H9 (cell line): ENCODE data around the gene FAM107A. TPM values are rescaled to one million over a fixed set of nuclear protein-coding genes. Genes with fewer than 3 reads are reported as not detected.

Source experiments
- DNase-seq: peaks from one replicate; pipeline ENCODE4 v3.0.0-alpha.2; 2017
- H2AFZ ChIP-seq: one replicate; pipeline ENCODE4 v1.6.1; 2013; ENCODE audit warnings: mild to moderate bottlenecking, low read length, control low read depth, moderate library complexity
- H2AK5ac ChIP-seq: 2 replicates; pipeline ENCODE4 v1.6.1; 2013; ENCODE audit warnings: low read length, control low read depth, mixed read lengths; ENCODE audit not compliant: insufficient read length
- H2BK120ac ChIP-seq: one replicate; pipeline ENCODE4 v1.6.1; 2013; ENCODE audit warnings: low read depth, mild to moderate bottlenecking, low read length, control low read depth, inconsistent platforms; ENCODE audit not compliant: poor library complexity, severe bottlenecking
- H2BK12ac ChIP-seq: 2 replicates; pipeline ENCODE4 v1.6.1; 2013; ENCODE audit warnings: low read length, control low read depth, mixed read lengths, low read depth; ENCODE audit not compliant: insufficient read length
- H2BK15ac ChIP-seq: 2 replicates; pipeline ENCODE4 v1.6.1; 2013; ENCODE audit warnings: low read depth, low read length, control low read depth
- H2BK20ac ChIP-seq: one replicate; pipeline ENCODE4 v1.6.1; 2013; ENCODE audit warnings: low read depth, mild to moderate bottlenecking, low read length, control low read depth, inconsistent platforms; ENCODE audit not compliant: poor library complexity, severe bottlenecking
- H2BK5ac ChIP-seq: 2 replicates; pipeline ENCODE4 v1.6.1; 2013; ENCODE audit warnings: low read length, control low read depth, mixed read lengths; ENCODE audit not compliant: insufficient read length
- H3K14ac ChIP-seq: 2 replicates; pipeline ENCODE4 v1.6.1; 2013; ENCODE audit warnings: low read length, control low read depth; ENCODE audit not compliant: insufficient read depth
- H3K18ac ChIP-seq: 2 replicates; pipeline ENCODE4 v1.6.1; 2013; ENCODE audit warnings: low read depth, mild to moderate bottlenecking, mixed read lengths, low read length, control low read depth; ENCODE audit not compliant: insufficient read length
- H3K23ac ChIP-seq: 2 replicates; pipeline ENCODE4 v1.6.1; 2013; ENCODE audit warnings: low read length, control low read depth, mixed read lengths, low read depth; ENCODE audit not compliant: insufficient read length
- H3K23me2 ChIP-seq: 2 replicates; pipeline ENCODE4 v1.6.1; 2013; ENCODE audit warnings: low read depth, mild to moderate bottlenecking, mixed read lengths, low read length, control low read depth; ENCODE audit not compliant: insufficient read length, poor library complexity, severe bottlenecking
- H3K27ac ChIP-seq: 2 replicates; pipeline ENCODE4 v1.5.1; 2013; ENCODE audit warnings: low read length, control low read depth, mixed read lengths, low read depth; ENCODE audit not compliant: insufficient read length
- H3K27me3 ChIP-seq: 2 replicates; pipeline ENCODE4 v1.6.1; 2013; ENCODE audit warnings: low read length, control low read depth, inconsistent platforms; ENCODE audit not compliant: insufficient read depth
- H3K4ac ChIP-seq: 2 replicates; pipeline ENCODE4 v1.6.1; 2013; ENCODE audit warnings: low read depth, mild to moderate bottlenecking, control low read depth, inconsistent platforms, low read length, moderate library complexity
- H3K4me1 ChIP-seq: 2 replicates; pipeline ENCODE4 v1.6.1; 2013; ENCODE audit warnings: low read length, control low read depth, inconsistent platforms; ENCODE audit not compliant: insufficient read depth
- H3K4me2 ChIP-seq: 2 replicates; pipeline ENCODE4 v1.6.1; 2013; ENCODE audit warnings: low read length, control low read depth, mixed read lengths; ENCODE audit not compliant: insufficient read length, insufficient read depth
- H3K56ac ChIP-seq: 2 replicates; pipeline ENCODE4 v1.6.1; 2013; ENCODE audit warnings: low read depth, mild to moderate bottlenecking, mixed read lengths, low read length, control low read depth; ENCODE audit not compliant: insufficient read length
- H3K79me1 ChIP-seq: 2 replicates; pipeline ENCODE4 v1.6.1; 2013; ENCODE audit warnings: low read depth, mild to moderate bottlenecking, moderate library complexity, low read length, control low read depth, inconsistent platforms; ENCODE audit not compliant: insufficient read depth, poor library complexity, severe bottlenecking
- H3K79me2 ChIP-seq: 2 replicates; pipeline ENCODE4 v1.6.1; 2013; ENCODE audit warnings: low read length, control low read depth, inconsistent platforms; ENCODE audit not compliant: insufficient read depth
- H3K9ac ChIP-seq: 2 replicates; pipeline ENCODE4 v1.6.1; 2013; ENCODE audit warnings: low read length, control low read depth, mixed read lengths; ENCODE audit not compliant: insufficient read length; ENCODE audit errors: extremely low read depth
- H3K9me3 ChIP-seq: one replicate; pipeline ENCODE4 v1.6.1; 2013; ENCODE audit warnings: low read depth, low read length, inconsistent platforms; ENCODE audit not compliant: control insufficient read depth
- H3T11ph ChIP-seq: one replicate; pipeline ENCODE4 v1.6.1; 2013; ENCODE audit warnings: mild to moderate bottlenecking, low read length, control low read depth, inconsistent platforms
- H4K20me1 ChIP-seq: one replicate; pipeline ENCODE4 v1.6.1; 2013; ENCODE audit not compliant: control insufficient read depth, insufficient read length, insufficient read depth
- H4K5ac ChIP-seq: 2 replicates; pipeline ENCODE4 v1.6.1; 2013; ENCODE audit warnings: low read depth, mild to moderate bottlenecking, mixed read lengths, low read length, control low read depth; ENCODE audit not compliant: insufficient read length
- H4K8ac ChIP-seq: replicated peaks from 2 replicates; pipeline ENCODE4 v1.6.1; 2013; ENCODE audit warnings: low read length, control low read depth, mixed read lengths, low read depth; ENCODE audit not compliant: insufficient read length
- H4K91ac ChIP-seq: 2 replicates; pipeline ENCODE4 v1.6.1; 2013; ENCODE audit warnings: low read depth, mild to moderate bottlenecking, moderate library complexity, mixed read lengths, low read length, control low read depth; ENCODE audit not compliant: insufficient read length
- H3K27ac Mint-ChIP-seq, 3 experiments: 2 replicates in 2 of 3; 3 replicates in 1 of 3; pipeline ENCODE4 v1.8.0; 2020 to 2021; ENCODE audit warnings: mixed read lengths in 3 of 3, mild to moderate bottlenecking in 1 of 3, moderate library complexity in 1 of 3
- H3K27me3 Mint-ChIP-seq: 2 replicates; pipeline ENCODE4 v1.8.0; 2021; ENCODE audit warnings: low read depth, mild to moderate bottlenecking, moderate library complexity, mixed read lengths
- H3K36me3 Mint-ChIP-seq, 3 experiments: 2 replicates in 2 of 3; 3 replicates in 1 of 3; pipeline ENCODE4 v1.8.0; 2020 to 2021; ENCODE audit warnings: low read depth in 3 of 3, mixed read lengths in 3 of 3; ENCODE audit not compliant: insufficient read depth in 1 of 3
- H3K4me1 Mint-ChIP-seq, 2 experiments: 2 replicates each; pipeline ENCODE4 v1.8.0; 2020; ENCODE audit warnings: mixed read lengths in 2 of 2
- H3K4me3 Mint-ChIP-seq, 2 experiments: 2 replicates in 1 of 2; 3 replicates in 1 of 2; pipeline ENCODE4 v1.8.0; 2020 to 2021; ENCODE audit warnings: mild to moderate bottlenecking in 2 of 2, mixed read lengths in 2 of 2, moderate library complexity in 1 of 2
- H3K9me3 Mint-ChIP-seq, 2 experiments: 2 replicates in 1 of 2; 3 replicates in 1 of 2; pipeline ENCODE4 v1.8.0; 2020; ENCODE audit warnings: mild to moderate bottlenecking in 2 of 2, mixed read lengths in 2 of 2, moderate library complexity in 1 of 2
- WGBS: extraction: QIAGEN DNeasy Blood & Tissue Kit; methylation state at CpG from one replicate; pipeline ENCODE4 v1.1.7; 2013; ENCODE audit warnings: missing lambda C conversion rate, low lambda C conversion rate, mixed read lengths; ENCODE audit not compliant: insufficient read length; ENCODE audit errors: extremely low coverage; 5-methylcytosine and 5-hydroxymethylcytosine counted together
- total RNA-seq: library from RNA; stranded (reverse); gene quantifications from 2 replicates; pipeline ENCODE4 v1.2.1, GENCODE V29; 2021
- TF ChIP-seq, protein P1 (sequence below): fragments of 200-600 bp; sonication (generic); conservative IDR thresholded peaks from 3 replicates; pipeline ENCODE4 v1.8.0; 2021; ENCODE audit warnings: antibody characterized with exemption, mild to moderate bottlenecking

FAM107A gene
- total RNA-seq, 1 experiment from 2014 or later: 0.11 TPM

DNA sequence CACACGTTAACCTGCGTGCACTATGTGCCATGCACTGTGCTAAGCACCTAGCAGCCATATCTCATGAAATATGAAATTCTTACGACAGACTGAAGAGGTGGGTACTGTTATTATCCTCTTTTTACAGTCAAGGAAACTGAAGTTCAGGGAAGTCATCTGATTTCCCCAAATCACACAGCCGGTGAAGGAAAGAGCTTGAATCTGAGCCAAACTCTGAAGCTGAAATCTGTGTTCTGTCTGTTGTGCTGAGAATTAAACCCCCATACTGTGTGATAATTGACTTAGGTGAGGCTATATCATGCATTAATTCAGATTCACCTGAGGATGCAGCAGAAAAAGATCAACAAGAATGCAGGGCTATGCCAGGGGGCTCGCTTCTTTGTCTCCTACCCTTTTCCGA, 475 bp downstream of the FAM107A start:
- Histone ChIP-seq H3K79me1 (no peaks in the 10 kb centered on the region), H4K20me1 (no peaks in the 10 kb centered on the region), H3K79me2 (no peaks in the 10 kb centered on the region), H3K23me2 (no peaks in the 10 kb centered on the region), H3K4me1 (no peaks in the 10 kb centered on the region; the same call in 1 of the 2 replicates), H4K8ac (no peak overlapping the region), H2AK5ac (no peak overlapping the region), H3K27me3 (no peaks in the 10 kb centered on the region), H2AFZ (no peak overlapping the region), H3K23ac (no peak overlapping the region), H2BK5ac (no peak overlapping the region), H3K9me3 (no peaks in the 10 kb centered on the region), H3K14ac (no peak overlapping the region), H3K4me2 (no peak overlapping the region), H3T11ph (no peak overlapping the region), H2BK12ac (no peak overlapping the region), H4K5ac (no peak overlapping the region), H3K4ac (no peak overlapping the region), H3K9ac (no peak overlapping the region), H3K18ac (no peak overlapping the region), H2BK120ac (no peak overlapping the region), H2BK15ac (no peak overlapping the region), H4K91ac (no peak overlapping the region), H3K56ac (no peak overlapping the region), H3K27ac (no peak overlapping the region), H2BK20ac (no peak overlapping the region)
- TF ChIP-seq, protein P1, sequence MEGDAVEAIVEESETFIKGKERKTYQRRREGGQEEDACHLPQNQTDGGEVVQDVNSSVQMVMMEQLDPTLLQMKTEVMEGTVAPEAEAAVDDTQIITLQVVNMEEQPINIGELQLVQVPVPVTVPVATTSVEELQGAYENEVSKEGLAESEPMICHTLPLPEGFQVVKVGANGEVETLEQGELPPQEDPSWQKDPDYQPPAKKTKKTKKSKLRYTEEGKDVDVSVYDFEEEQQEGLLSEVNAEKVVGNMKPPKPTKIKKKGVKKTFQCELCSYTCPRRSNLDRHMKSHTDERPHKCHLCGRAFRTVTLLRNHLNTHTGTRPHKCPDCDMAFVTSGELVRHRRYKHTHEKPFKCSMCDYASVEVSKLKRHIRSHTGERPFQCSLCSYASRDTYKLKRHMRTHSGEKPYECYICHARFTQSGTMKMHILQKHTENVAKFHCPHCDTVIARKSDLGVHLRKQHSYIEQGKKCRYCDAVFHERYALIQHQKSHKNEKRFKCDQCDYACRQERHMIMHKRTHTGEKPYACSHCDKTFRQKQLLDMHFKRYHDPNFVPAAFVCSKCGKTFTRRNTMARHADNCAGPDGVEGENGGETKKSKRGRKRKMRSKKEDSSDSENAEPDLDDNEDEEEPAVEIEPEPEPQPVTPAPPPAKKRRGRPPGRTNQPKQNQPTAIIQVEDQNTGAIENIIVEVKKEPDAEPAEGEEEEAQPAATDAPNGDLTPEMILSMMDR: no peak
- peaks cover 4 to 7% of the 10 kb centered on the region in 2 experiments; a peak in 4 of 5 replicates for H3K9me3 Mint-ChIP-seq
- peaks cover 32 to 45% of the 10 kb centered on the region in 2 experiments for H3K4me1 Mint-ChIP-seq
- DNase-seq: no peak
- H3K27ac Mint-ChIP-seq: no peak overlapping the region
- H3K27me3 Mint-ChIP-seq: peaks cover 32% of the 10 kb centered on the region
- no CpG with 5 or more reads among the region's 6 CpGs for WGBS
- H3K36me3 Mint-ChIP-seq: peaks cover 0 to 6% (median 0%) of the 10 kb centered on the region in 3 experiments; a peak in 1 of 7 replicates
- H3K4me3 Mint-ChIP-seq: no peak overlapping the region
